PFSK-1 (cell line): ENCODE data around the gene NHLRC4.

ENCODE experiments used
- FOXP2 ChIP-seq: optimal IDR thresholded peaks from 2 replicates; pipeline ENCODE3; 2011; ENCODE audit warnings: borderline replicate concordance, control low read depth, inconsistent platforms; ENCODE audit not compliant: insufficient read depth; ENCODE audit errors: extremely low read length, extremely low read depth
- POLR2AphosphoS5 ChIP-seq: IDR thresholded peaks from 2 replicates; pipeline ENCODE4 v1.6.1; 2012; ENCODE audit warnings: low read depth, mild to moderate bottlenecking, control low read depth, low read length, moderate library complexity
- TAF1 ChIP-seq: IDR thresholded peaks from 2 replicates; pipeline ENCODE4 v1.6.1; 2012; ENCODE audit warnings: low read length, control low read depth, borderline replicate concordance; ENCODE audit not compliant: insufficient read depth

DNA sequence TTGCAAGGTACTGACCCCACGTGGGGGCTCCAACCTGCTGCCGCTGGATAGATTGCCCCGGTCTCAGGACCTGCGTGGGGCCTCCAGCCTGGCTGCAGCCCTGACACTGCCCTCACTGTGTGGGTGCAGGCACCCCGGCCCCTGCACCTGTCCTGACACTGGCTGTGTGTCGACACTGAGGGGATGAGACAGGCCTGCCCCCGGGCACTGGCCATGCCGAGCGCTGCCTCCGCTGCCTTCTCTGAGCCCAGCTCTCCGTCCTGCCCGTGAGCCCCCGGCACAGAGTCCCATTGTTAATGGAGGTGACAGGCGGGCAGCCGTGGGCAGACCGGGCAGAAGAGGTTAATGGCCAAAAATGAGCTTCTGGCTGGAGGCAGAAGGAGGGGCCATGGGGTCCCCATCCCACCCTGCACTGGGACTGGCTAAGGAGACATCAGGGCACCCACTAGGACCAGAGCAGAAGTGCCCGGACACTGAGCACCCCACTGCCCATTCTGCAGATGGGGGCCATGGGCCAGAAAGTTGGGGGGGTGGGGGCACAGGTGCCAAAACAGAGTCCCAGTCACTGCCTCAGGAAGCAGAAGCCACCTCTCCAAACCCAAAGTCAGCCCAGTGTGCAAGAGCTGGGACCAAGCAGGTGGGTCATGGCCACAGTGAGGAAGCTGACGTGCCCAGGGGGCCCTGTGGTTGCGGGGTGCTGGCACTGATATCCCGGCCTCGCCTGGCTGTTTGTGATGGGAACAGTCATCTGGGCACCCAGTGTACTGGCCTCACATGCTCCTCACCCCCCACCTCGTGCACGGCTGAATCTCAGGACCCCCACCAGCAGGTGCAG is 9.1 kb upstream of the NHLRC4 start:
- no peak for TF ChIP-seq POLR2AphosphoS5
- TF ChIP-seq TAF1, result no peak
- TF ChIP-seq FOXP2, result no peak
